IPS-NIHi11 (cell line): ENCODE data around the gene BORCS6.

Source experiments
- DNase-seq: peaks from one replicate; pipeline ENCODE4 v3.0.0; 2012; ENCODE audit warnings: mixed read lengths, low spot score

BORCS6 gene

DNA sequence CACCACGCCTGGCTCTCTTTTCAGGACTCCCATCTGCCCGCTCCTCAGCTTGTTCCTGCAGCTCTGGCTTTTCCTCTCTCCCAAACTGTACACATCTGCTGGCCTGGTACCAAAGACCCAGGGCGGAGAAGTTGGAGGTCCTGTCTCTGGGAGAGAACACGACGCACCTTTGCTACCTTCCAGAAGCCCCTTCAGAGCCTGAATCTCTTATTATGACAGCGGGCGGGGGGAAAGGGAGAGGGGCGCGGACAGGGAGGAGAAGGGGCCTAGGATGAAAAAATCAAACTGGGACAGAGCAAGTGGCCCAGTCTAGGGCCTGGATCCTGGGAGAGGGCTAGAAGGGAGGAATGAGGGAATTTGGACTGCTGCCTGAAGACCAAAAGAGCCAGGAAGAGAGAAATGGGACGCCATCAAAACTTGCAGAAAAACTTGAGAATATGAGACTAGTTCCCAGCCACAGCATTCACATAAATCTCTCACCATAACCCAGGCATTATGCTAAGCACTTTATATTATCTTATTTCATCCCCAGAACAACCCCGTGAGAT, 35.3 kb downstream of the BORCS6 start:
- no peak for DNase-seq

DNA sequence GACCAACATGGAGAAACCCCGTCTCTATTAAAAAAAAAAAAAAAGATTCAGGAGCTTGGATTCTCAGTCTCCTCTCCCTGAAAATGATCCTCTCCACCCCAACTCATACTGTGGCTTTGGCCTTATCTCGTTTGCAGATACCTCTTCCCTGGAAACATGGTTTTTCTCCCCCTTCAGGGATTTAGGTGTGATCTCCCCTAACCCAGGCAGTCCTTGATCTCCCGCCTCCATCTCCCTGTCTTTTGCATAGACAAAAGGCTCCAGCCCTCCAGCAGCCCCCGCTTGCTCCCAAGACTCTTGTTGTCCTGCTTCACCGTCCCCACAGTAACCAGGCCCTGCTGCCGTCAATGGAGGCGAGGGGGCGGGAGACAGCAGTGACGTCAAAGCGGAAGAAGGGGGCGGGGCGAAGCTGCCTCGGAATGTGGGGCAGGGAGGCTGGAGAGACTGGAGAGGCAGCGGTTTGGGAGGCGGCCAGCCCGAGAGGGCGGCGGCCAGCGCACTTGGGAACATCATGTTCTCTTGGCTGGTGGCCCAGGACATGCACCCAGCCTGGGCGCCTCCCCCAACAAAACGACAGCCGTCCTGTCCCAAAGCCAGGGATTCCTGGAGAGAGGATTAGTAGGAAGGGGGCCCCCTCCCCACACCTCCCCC, 35.9 kb downstream of the BORCS6 start:
- peak; percentile 73 for DNase-seq

DNA sequence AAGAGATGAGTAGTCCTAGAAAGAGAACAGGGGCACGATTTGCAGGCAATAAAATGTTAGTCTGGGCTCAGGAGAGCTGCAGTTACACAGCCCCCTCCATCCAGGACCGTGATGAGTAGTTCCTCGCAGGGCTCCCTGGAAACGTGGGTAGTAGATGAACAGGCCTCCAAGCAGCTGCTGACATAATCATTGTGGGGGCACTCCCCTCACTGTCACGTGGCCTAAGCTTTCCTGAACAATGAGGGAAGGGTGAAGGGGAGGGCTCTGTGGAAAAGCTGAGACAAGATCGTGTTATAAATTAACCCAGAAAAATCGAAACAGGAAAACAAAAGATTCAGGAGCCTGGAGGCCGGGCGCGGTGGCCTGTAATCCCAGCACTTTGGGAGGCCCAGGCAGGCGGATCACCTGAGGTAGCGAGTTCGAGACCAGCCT, 36.4 kb downstream of the BORCS6 start:
- no peak for DNase-seq

DNA sequence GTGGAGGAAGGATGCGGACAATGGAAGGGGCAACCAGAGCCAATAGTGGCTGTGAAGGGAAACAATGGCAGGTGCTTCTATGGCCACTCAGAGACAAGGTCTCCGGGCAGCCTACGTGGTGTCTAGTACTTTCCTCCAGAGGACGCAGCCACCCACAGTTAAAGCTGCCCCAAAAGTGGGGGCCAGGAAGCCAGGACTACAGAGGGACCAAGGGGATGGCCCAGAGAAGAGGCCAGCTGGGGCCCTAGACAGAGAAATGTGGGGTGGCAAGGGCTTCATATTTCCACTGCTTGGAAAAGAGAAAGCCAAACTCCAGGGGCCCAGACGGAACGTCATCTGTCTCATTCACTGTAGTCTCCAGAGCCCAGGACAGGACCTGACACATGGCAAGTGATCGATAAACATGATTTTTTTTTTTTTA, 36.9 kb downstream of the BORCS6 start:
- DNase-seq, result no peak

DNA sequence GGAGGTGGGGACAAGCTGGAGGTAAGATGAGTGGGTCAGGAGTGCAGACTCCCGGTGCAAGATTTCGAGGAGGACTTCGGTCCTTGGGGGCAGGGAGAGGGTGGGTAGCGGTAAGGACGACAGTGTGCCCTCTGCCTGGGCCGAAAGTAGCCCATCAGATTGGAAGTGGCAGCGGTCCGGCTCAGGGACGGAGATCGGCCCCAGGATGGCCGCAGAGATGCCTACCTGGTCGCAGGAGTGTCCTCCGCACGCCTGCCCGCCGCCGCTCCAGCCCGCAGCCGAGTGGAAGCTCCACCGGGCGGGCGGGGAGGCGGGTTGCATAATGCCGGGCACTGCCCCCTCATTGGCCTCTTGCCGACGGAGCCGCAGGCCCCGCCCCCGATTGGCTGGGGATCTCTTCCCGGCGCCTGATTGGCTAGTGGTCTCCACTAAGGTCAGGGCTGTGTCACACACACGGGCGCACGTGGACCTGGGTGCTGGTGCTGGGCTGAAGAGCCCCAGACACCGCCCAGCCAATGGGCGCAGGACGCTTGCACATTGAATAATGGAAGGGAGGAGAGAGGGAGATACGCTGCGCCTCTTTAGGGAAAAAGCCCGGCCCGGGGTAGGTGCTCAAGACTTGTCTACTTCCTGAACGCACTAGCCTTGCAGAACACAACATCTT, 37.7 kb downstream of the BORCS6 start, which contains the start of gene PER1:
TSS of gene PER1 (minus strand) at position 293 of the 664 bp plus-strand sequence. CDS start 1,698 bp downstream, outside the sequence.
- peak; percentile 93 for DNase-seq

DNA sequence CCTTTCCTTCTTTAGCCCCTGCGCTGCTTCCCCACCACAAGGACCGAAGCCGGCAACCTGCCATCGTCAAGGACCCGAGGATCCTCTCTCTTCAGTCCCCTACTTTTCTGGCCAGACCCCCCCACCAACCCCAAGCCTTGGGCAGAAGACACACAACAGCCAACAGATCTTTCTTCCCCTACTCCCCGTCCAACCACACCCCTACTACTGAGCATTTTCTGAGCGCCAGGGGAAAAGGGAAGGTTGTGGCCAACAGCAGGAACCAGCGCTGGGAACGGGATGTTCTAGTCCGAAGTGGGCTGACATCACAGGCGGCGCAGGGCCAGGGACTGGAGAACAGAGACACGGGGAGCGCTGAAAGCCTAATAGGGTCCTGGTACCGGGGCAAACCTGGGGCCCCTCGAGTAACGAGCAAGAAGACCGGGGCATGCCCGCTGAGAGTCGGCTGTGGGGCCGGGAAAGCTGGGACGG, 38.3 kb downstream of the BORCS6 start:
- DNase-seq, result no peak

DNA sequence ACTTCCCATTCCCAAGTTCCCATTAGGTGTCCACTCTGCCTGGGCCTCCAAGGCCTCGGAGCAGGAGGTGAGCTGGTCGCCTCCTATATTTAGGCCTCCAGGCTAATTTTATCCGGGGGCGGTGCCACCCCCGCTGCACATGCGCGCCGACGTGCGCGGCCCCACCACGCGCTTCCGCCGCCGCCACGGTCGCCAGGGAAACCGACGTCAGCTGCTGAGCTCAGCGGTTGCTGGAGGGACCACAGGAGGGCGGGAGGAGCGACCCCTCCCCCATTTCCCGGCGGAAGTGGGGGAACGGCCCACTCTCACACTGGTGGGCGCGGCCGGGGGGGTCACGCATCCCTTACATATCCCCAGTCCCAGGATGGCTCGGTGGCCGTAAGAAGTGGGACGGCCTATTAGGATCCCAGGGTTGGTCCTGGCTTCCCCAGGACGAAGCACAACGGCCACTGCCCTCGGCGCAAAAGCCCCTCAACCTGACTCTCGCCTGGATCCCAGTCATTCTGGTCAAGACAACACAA, 38.8 kb downstream of the BORCS6 start:
- peak; percentile 86 for DNase-seq

DNA sequence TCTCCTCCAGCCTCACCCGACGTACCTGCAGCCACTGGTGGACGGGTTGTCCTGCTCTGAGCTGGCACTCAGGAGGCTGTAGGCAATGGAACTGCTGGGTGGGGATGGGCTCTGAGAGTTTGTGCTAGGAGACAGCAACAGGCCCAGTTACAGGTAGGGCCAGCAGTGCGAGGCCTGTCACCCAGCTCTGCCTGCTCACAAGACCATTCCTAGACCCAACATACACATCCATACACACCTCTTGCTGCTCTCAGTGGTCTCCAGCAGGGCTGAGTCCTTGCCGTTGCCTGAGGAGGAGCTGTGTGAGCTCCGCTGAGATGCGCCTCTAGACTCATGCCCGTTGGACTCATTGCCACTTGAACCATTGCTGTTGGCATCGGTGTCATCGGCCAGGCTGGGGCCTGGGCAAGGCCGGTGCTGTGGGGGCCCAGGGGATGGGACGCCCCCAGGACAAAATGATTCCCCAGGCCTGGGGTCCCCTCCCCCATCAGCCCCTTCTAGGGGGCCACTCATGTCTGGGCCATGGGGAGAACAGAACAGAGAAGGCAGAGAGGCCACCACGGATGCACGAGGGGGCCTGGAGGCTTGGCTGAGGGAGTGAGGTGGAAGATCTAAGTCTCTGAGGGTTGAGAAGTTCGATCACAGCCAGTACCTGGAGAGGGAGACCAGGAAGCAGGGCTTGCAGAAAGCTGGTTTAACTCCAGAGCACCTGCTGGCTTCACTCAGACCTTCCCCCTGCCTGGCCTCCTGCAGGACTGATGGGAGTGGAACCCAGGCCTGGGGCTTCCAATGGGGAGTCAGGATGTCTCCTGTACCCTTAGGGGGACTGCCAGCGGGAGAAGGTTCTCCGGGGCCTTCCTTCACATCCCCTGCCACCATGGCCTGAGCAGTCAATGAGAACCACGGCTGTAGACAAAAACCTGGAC, 39.5 kb downstream of the BORCS6 start:
- no peak for DNase-seq

DNA sequence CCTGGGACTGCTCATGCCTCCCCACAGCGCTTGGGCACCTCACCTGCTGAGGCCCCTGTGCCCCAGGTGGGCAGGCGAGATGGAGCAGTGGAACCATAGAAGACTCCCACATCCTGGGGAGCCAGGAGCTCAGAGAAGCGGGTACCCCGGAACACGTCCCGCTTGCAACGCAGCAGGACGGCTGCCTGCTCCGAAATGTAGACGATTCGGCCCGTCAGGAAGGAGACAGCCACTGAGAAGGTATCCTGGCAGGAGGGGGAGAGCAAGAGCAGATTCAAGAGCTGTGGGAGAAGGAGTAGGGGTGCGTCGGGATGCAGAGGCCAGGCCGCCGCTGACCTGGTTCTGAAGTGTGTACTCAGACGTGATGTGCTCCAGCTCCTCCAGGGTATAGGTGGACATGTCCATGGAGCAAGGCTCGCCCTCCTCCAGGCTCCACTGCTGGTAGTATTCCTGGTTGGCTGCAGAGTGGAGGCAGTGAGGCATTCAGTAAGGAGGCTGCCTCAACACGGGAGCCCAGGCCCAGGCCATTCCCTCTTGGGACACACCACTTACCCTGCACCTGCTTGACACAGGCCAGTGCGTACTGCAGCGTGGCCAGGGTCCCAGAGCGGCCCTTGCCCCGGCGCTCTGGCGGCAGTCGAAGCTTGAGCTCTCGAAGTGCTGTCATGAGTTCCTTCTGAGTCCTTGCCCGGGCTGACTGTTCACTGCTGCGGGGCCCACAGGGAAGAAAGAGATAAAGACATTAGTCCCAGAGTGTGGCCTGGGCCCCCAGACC, 40.4 kb downstream of the BORCS6 start:
- no peak for DNase-seq

DNA sequence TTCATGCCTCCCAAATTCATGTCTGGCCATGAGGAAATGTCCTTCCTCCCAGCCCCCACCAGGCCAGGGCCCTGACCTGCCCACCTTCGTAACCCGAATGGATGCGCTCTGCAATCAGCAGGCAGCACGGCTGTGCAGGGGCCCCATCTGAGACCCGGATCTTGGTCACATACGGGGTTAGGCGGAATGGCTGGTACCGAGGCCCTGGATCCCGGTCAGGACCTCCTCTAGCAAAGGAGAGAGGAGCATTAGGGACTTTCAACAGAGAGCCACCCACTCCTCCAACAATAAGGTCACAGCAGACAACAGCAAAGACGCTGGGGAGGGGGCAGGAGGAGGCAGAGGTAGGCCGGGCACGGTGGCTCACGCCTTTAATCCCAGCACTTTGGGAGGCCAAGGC, 41.4 kb downstream of the BORCS6 start:
- no peak for DNase-seq

DNA sequence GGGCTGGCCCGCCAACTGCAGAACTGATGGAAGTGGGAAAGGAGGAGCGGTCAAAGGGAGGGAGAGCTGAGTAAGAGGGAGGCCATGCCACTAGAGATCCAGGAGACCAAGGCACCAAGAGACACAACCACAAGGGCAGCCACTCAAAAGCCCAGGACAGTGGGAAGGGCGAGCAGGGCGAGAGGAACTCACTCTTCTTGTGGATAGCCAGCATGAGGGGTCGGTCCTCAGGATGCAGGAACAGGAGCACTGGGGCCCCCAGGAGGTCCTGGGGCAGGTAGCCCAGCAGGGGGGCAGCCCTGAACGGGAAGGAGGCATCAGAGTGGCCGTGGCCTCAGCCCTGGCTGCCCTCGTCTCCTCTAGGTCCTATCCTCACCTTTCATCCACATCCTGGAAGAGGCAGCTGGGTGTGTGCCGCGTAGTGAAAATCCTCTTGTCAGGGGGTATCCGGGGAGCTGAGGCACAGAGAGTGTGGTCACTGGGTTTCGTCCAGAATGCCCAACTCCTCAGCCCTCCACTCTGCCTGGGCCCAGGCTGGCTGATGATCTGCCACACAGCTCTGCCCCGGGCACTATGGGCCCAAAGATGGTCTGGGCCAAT, 42.1 kb downstream of the BORCS6 start:
- no peak for DNase-seq

DNA sequence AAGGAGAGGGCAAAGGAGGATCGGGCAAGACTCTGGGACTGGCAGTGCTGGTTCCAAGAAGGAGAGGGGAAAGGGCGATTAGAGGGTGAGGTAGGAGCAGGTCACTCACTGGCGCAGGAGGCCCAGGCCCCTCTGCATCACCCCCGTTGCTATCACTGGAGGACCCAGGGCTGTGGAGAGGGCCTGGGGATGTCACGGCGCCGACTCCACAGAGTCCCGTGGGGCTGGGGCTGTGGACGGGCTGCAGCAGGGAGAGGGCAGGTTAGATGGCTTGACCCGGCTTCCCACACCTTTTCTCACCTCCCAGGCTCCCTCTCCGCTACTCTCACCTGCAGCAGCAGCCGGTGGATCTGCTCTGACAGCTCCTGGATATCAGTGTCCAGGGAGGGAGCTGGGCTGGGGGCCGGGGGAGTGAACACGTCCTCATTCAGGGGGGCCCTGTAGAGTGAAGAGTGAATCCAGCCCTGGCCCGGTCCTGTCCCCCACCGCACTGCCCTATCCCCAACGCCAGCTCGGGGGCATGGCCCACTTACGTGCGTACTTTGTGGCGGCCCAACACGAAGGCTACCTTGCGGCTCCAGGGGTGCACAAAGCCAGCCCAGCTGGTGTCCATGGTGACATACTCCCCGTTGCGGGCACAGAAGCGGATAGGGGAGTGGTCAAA, 42.7 kb downstream of the BORCS6 start:
- no peak for DNase-seq

DNA sequence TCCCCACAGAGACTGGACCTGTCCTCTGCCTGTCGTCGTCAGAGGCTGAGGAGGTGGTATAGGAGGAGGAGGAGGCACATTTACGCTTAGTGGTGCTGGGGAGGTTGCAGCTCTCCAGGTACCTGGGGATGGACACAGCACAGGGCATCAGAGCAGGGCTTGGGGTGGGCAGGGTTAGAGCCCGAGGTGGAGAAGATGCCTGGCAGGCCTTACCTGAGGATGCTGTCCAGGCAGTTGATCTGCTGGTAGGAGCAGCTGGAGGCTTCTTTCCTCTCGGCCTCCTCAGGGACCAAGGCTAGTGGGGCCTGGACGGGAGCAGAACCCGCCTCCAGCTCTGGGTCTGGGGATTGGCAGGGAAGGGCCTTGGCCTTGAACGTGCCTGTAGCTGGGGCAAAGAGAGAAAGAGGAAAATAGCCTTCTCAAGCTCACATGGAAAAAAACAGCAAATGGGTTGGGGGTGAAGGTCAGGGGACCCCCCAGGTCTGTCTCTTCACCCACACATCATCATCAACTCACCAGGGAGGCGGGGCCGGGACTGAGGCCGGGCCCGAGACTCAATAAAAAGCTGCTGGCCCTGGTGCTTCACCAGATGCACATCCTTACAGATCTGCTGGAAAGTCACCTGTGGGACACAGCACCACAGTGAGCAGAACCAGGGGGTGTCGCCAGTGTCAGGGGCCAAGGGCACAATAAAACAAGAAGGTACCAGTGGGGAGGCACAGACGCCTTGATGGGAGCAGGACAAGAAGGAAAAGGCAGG, 43.4 kb downstream of the BORCS6 start:
- no peak for DNase-seq

DNA sequence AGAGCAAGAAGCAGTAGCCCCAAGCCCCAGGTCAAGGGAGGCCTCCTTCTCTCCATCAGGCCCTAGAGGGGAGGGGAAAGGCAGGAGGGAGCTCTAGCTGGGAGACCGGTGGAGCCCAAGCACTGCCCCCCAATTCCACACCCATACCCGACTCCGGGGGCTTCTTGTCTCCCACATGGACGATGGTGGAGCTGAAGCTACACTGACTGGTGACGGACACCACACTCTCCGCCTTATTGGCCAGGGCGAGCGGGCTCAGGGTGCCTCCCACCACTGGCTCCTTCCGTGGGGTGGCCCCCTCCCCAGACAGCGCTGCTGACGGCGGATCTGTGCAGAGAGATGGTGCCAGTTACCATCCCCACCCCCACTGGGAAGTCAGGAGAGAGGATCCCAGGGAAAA, 44.2 kb downstream of the BORCS6 start:
- no peak for DNase-seq

DNA sequence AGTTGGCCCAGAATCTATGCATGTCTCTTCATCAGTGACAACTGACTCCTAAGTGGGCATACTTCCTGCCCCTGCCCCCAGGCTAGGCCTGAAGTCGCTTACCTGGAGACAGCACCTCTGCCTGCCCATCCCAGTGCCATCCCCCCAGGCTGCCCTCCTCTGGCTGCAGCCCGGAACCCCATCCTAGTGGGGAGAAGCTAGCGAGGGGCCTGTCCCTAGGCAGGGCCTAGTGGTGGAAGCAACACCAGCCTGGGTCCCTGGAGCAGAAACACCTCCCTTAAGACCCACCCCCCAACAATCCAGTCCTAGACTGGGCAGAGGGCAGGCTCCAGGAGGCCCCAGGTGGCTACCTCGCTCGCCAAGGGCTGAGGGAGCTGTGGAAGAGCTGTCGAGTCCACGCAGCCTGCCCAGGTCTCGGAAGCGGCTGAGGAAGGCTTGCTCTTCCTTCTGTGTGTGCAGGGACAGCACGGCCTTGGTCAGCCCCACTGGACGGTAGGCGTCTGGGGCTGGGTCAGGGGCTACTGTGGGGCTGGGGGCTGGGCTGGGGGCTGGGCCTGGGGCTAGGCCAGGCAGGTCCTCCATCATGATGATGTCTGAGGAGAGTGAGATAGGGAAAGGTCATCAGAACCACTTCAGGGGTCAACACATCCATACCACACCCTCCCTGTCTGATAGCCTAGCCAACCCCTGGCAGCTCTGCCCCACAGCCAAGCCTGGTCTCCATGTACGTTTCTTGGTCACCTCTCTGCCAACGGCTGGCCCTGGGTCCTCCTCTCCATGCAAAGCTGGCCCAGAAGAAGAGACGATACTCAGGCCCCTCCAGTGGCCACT, 45.4 kb downstream of the BORCS6 start:
- DNase-seq, result no peak

DNA sequence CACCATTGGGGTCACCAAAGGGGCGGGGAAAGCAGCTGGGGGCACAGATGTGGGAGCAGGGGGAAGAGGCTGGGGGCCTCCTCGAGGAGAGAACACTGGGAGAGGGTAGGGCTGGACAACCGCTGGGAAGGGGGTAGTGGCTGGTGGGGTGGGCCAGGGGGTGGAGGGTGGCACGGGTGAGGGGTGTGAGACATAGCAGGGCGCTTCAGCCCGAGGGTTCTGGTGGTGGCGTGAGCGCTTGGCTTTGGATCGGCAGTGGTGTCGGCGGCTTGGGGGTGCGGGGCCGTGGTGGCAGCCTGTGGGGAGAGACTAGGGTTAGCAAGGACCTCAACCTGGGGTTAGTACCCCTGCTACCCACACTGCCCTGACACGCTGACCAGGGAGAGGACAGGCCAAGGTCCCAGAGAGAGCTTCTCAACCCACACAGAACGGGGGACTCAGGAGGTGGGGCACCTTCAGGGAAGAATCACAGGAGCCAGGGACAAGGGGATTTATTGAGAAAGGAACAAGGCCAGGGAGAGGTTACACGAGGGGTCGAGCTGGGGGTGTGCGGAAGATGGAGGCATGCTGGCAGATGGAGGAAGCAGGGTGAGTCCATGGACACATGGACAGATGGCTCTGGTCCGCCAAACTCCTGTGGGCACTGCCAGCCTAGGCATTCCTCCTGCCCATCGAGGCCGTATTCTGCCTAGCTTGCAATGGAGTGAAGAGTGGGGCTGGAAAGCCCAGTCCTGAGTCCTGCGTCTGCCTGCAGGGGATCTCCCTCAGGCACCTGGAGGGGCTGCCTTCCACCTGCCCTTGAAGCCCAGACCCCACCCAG, 46.2 kb downstream of the BORCS6 start:
- no peak for DNase-seq

DNA sequence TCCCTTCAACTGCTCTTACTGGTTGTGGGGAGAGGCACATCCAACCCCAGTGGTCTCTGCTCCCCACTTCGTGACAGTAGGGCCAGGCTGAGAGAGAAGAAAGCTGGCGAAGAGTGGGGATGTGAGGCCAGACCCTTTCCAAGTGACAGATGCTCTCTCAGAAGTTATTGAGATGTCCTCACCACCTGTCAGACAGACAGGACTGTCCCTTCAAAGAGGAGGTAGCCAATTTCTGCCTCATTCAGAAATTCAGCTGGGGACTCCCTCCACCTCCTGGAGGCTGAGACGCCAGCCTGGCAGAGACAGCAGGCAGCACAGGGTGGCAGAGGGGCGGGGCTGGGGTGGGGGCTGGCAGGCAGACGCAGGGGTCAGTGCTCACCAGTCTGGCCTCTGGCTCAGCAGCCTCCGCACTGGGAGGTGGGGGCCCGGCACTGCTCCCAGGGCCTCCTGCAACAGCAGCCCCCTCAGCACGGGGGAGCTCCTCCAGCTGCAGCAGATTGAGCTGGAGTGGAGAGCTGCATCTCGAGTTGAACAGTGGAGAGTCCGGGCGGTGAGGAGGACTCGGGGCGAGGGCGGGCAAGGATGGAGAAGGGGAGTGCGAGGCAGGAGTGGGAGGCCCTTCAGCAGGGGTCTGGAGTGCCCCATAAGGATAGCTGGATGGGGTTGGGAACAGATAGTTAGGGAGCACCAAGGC, 46.9 kb downstream of the BORCS6 start:
- DNase-seq, result no peak
